Aorta (tissue), 5 donors: ENCODE results near the gene KCNK18. TPM values are rescaled to one million over a fixed set of nuclear protein-coding genes. Genes with fewer than 3 reads are reported as not detected.
"Not testable (repeated sequence)": the region's sequence is repeated elsewhere in the genome, so short reads cannot be mapped to it uniquely, and the experiment has no call there.

Source experiments
- ATAC-seq: fragments of 200-7000 bp; cut with Tn5 transposase; one replicate; pipeline ENCODE4 v1.9.1; 2022; ENCODE audit warnings: moderate library complexity; ENCODE audit not compliant: low FRiP score
- DNase-seq, 2 donors: peaks; one replicate each; pipeline ENCODE4 v3.0.0-alpha.2; 2020
- H3K27ac ChIP-seq, 2 donors: one replicate each; pipeline ENCODE4 v1.5.1; 2013; ENCODE audit warnings: low read length in 2 of 2, mild to moderate bottlenecking in 2 of 2, moderate library complexity in 2 of 2, control low read depth in 1 of 2, inconsistent platforms in 1 of 2, low read depth in 1 of 2
- H3K27me3 ChIP-seq, 2 donors: one replicate each; pipeline ENCODE4 v1.6.1; 2013; ENCODE audit warnings: control low read depth in 1 of 2, low read length in 1 of 2, mild to moderate bottlenecking in 1 of 2, moderate library complexity in 1 of 2; ENCODE audit not compliant: insufficient read depth in 2 of 2, control insufficient read depth in 1 of 2
- H3K36me3 ChIP-seq, 2 donors: one replicate each; pipeline ENCODE4 v1.6.1; 2013; ENCODE audit warnings: control low read depth in 1 of 2, low read length in 1 of 2, mild to moderate bottlenecking in 1 of 2; ENCODE audit not compliant: insufficient read depth in 2 of 2, control insufficient read depth in 1 of 2
- H3K4me1 ChIP-seq, 2 donors: one replicate each; pipeline ENCODE4 v1.6.1; 2013; ENCODE audit warnings: low read length in 2 of 2, control low read depth in 1 of 2, mild to moderate bottlenecking in 1 of 2, moderate library complexity in 1 of 2; ENCODE audit not compliant: insufficient read depth in 2 of 2, control insufficient read depth in 1 of 2
- H3K4me3 ChIP-seq, 2 donors: one replicate each; pipeline ENCODE4 v1.5.1; 2013; ENCODE audit warnings: low read length in 2 of 2, control low read depth in 1 of 2, mild to moderate bottlenecking in 1 of 2
- H3K9me3 ChIP-seq: one replicate; pipeline ENCODE4 v1.6.1; 2013; ENCODE audit warnings: mild to moderate bottlenecking, low read length; ENCODE audit not compliant: control insufficient read depth
- WGBS, 2 donors: extraction: QIAGEN DNeasy Blood & Tissue Kit; methylation state at CpG; one replicate each; pipeline ENCODE4 v1.1.7; 2013; 5-methylcytosine and 5-hydroxymethylcytosine counted together
- intact Hi-C, 2 donors: fragments of 100-400 bp; cut with DNase I; formaldehyde crosslinking; loops; one replicate each; pipeline versions ENCODE4 v1.14.2 to v1.15.0; 2022
- polyA plus RNA-seq, 2 donors: library from polyadenylated mRNA; stranded (reverse); fragments of 200-250 nt; gene quantifications; one replicate each; pipeline ENCODE4 v1.2.3, GENCODE V29; 2013
- total RNA-seq, 2 donors: library from RNA; stranded (reverse); fragmentation: NEBNext Ultra II Directional; extraction: Animal tissue kit (Norgen Biotek cat#: 25700); gene quantifications; one replicate each; pipeline ENCODE4 v1.2.1, GENCODE V29; 2021
- donor health status: healthy with polysubstance abuse.
- donor health status: Bipolar disorder and iron deficiency.
- donor health status: DM: no; HTN: no; CAD: no.
- donor health status: DM: no; HTN: no; CAD: no.
- donor health status: DM: yes; HTN: yes; CAD: no.

Gene KCNK18
- total and polyA plus RNA-seq, 4 donors, result not detected

DNA sequence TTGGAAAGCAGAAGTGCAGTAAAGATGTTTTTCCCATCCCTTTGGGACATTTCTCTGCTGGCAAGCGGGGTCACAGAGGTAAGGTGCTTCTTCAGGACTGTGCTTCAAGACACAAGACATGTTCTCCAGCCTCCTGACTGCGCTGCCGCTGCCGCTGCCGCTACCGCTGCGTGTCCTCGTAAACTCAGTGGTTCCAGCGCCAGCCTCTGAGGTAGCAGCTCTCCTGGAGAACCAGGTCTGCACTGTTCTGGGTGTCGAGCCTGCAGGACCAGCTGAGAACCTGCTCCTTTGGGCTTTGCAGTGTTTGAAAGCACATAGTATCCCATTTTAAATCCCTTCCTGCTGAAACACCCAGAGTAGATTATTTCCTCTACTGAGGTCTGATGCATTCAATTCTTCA lies 13.0 kb upstream of the KCNK18 start:
- H3K27me3 ChIP-seq, result no peaks in the 10 kb centered on the region
- H3K27ac ChIP-seq, result no peak overlapping the region
- 91 to 93% methylated on average over 10 of the region's 10 CpGs for WGBS, 2 donors
- ATAC-seq (no peak), DNase-seq (no peak)
- peaks cover 1% of the 10 kb centered on the region for H3K9me3 ChIP-seq
- H3K36me3 ChIP-seq, result no peaks in the 10 kb centered on the region
- H3K4me3 ChIP-seq, result no peak overlapping the region
- H3K4me1 ChIP-seq, result no peaks in the 10 kb centered on the region
- intact Hi-C loops, result loop anchor here in 1 of 2 donors (5.0 kb wide), 1 partner anchor 497 kb away; no protein-coding TSS in a partner anchor

DNA sequence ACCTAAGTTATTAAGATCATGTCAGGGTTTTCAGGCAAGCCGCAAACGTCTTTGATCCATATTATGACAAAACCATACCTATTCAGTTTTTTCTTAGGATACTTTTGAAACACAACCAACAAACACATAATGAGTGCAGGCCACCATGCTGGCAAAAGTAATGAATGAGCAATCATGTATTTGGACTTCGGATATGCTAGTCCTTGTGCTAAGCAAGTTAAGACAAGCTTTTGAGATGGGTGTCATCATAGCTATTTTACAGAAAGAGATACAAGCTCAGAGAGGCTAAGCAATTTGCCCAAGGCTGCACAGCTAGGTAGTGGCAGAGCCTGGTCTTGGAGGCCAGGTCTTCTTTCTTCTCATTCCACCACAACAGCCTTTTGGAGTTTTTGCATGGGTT lies 12.5 kb upstream of the KCNK18 start:
- no peak overlapping the region for H3K4me3 ChIP-seq
- intact Hi-C loops, result loop anchor here in 1 of 2 donors (5.0 kb wide), 1 partner anchor 498 kb away; no protein-coding TSS in a partner anchor
- no peaks in the 10 kb centered on the region for H3K4me1 ChIP-seq
- DNase-seq, result no peak
- no peak overlapping the region for H3K27ac ChIP-seq
- H3K27me3 ChIP-seq, result no peaks in the 10 kb centered on the region
- H3K36me3 ChIP-seq, result no peaks in the 10 kb centered on the region
- WGBS, 2 donors, result 82 to 84% methylated on average over 3 of the region's 3 CpGs
- H3K9me3 ChIP-seq, result peaks cover 1% of the 10 kb centered on the region
- no peak for ATAC-seq

DNA sequence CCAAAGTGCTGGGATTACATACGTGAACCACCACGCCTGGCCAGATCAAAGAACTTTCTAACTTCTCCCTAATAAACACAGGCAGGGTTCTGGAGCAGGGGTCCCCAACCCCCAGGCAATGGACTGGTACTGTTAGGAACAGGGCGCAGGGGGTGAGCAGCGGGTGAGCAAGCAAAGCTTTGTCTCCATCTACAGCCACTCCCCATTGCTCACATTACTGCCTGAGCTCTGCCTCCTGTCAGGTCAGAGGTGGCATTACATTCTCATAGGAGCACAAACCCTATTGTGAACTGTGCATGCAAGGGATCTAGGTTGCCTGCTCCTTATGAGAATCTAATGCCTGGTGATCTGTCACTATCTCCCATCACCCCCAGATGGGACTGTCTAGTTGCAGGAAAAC lies 11.5 kb upstream of the KCNK18 start:
- H3K36me3 ChIP-seq, ATAC-seq, H3K27me3 ChIP-seq, H3K4me3 ChIP-seq, H3K27ac ChIP-seq, intact Hi-C loops, DNase-seq, H3K4me1 ChIP-seq, H3K9me3 ChIP-seq: not testable (repeated sequence)
- 93% methylated on average over 4 of the region's 4 CpGs for WGBS, 2 donors

DNA sequence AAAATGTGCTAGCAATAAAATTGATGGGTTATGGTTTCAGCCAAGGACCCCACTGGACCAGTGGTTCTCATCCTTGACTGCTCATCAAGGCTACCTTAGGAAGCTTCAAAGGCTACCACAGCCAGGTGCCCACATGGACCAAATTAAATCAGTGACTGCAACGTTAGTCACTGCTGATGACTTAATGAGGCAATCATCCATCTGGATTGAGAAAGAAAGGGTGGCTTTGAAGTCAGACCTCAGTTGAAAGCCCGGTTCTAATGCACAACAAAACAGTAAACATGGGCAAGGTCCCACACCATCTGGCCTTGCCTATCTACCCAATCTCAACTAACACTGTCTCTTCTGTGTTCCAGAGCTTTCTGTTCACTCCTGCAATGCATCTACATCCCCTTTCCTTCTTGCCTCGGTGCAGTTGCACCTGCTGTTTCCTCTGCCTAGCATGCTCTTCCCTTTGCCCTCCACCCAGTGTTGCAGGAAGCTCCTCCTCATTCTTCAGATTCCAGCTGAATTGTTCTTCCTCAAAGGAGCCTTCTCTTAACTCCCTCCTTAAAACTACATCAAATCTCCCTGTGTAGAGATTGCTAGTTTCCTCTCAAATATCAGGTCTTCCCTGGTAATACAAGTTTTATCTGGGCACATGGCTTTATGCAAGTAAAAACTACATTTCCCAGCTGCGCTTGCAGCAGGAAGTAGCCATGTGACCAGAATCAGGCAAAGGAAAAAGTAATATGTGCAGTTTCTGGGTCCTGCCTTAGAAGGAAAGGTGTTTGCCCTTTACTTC lies 10.3 kb upstream of the KCNK18 start:
- no peak overlapping the region for H3K4me3 ChIP-seq
- no peaks in the 10 kb centered on the region for H3K36me3 ChIP-seq
- intact Hi-C loops, result no loop called here
- H3K27me3 ChIP-seq, result no peaks in the 10 kb centered on the region
- H3K9me3 ChIP-seq, result peaks cover 1% of the 10 kb centered on the region
- 67 to 75% methylated on average over 4 of the region's 4 CpGs for WGBS, 2 donors
- H3K27ac ChIP-seq, result no peak overlapping the region
- no peaks in the 10 kb centered on the region for H3K4me1 ChIP-seq
- ATAC-seq (no peak), DNase-seq (no peak)

DNA sequence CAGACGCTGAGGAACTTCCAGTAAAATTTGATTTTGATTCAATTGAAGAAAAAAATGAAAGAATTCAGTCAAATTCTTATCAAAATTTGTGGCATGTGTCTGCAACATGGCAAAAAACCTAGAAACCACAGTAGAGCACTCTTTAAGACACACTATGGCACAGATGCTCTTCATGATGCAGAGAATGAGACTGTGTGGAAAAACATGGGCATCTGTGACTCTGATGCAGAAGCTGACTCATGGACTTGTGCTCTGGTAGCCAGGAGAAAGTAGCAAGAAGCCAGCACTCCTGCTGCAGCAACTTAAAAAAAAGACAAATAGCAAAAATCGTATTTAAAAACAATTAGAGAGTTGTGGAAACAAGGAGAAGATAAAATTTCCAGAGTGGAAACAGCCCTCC lies 8.9 kb upstream of the KCNK18 start:
- H3K27ac ChIP-seq, result no peak overlapping the region

DNA sequence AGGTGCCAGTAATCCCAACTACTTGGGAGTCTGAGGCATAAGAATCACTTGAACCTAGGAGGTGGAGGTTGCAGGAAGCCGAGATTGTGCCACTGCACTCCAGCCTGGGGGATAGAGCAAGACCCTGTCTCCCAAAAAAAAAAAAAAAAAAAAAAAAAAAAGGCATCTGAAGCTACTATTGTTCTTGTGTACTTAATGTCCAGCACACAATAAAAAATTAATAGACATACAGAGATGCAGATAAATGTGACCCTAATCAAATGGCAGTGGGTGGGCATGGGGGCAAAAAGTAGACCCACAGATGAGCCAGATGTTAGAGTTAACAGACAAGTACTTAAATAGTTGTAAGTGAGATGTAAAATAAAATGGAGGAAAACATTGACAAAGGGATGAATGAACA lies 7.7 kb upstream of the KCNK18 start:
- H3K4me1 ChIP-seq, result no peaks in the 10 kb centered on the region
- no peak overlapping the region for H3K4me3 ChIP-seq
- H3K27ac ChIP-seq, result no peak overlapping the region
- WGBS, 2 donors, result 64 to 65% methylated on average over 1 of the region's 1 CpG
- H3K36me3 ChIP-seq, result no peaks in the 10 kb centered on the region
- H3K27me3 ChIP-seq, result no peaks in the 10 kb centered on the region
- H3K9me3 ChIP-seq, result peaks cover 1% of the 10 kb centered on the region
- intact Hi-C loops, result no loop called here
- ATAC-seq (no peak), DNase-seq (no peak)

More for the DNA sequence above, 8.9 kb upstream of the KCNK18 start:
- H3K4me1 ChIP-seq, result no peaks in the 10 kb centered on the region
- H3K9me3 ChIP-seq, result peaks cover 1% of the 10 kb centered on the region
- intact Hi-C loops, result no loop called here
- H3K36me3 ChIP-seq, result no peaks in the 10 kb centered on the region
- no peak for ATAC-seq
- H3K27me3 ChIP-seq, result no peaks in the 10 kb centered on the region
- WGBS, 2 donors, result 53 to 69% methylated on average over 2 of the region's 2 CpGs
- H3K4me3 ChIP-seq, result no peak overlapping the region
- no peak for DNase-seq

DNA sequence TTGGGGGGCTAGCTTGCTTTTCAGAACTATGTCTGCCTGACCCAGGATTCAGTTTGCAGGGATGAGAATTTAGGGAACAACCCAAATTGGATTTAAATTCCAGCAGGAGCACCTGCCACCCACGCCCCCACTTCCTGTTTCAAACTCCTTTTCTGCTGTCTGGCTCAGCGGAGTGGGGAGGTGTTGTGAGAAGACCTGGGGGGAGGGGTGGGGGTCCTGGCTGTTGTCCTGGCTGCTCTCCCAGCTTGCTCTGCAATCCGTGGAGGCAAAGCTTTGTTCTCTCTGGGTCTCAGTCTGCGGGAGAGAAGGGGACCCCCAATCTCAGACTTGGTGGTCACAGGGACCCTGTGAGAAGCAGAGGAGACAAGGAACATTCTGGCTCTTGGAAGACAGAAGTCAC lies 799 bp downstream of the KCNK18 start:
- no peak overlapping the region for H3K27ac ChIP-seq
- ATAC-seq, result no peak
- no peaks in the 10 kb centered on the region for H3K27me3 ChIP-seq
- intact Hi-C loops, result no loop called here
- WGBS, 2 donors, result 29 to 30% methylated on average over 4 of the region's 4 CpGs
- H3K4me3 ChIP-seq, result no peak overlapping the region
- DNase-seq, result no peak
- no peaks in the 10 kb centered on the region for H3K4me1 ChIP-seq
- no peaks in the 10 kb centered on the region for H3K9me3 ChIP-seq
- no peaks in the 10 kb centered on the region for H3K36me3 ChIP-seq

DNA sequence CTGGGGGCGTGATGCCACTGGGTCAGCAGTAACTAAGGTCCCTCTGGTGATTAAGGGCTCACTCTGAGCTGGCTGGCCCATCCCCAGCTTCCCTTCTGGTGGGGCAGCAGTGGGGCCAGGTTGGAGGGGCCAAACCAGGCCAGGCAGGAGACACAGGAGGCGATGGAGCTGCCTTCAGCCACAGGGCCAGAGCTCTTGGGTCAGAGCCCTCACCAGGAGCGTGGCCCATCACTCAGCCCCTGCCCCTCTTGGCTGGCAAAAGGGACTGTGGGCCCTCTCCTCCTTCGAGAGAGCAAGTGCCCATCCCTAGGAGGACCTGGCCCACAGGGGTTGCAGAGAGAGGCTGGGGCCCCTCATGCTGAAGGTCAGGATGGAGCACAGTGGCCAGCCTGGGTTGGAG lies 4.5 kb downstream of the KCNK18 start:
- Histone ChIP-seq H3K27me3 (no peaks in the 10 kb centered on the region), H3K27ac (no peak overlapping the region), H3K4me3 (no peak overlapping the region), H3K4me1 (no peaks in the 10 kb centered on the region), H3K9me3 (peaks cover 2% of the 10 kb centered on the region), H3K36me3 (no peaks in the 10 kb centered on the region)
- WGBS, 2 donors, result 63 to 73% methylated on average over 4 of the region's 4 CpGs
- intact Hi-C loops, result no loop called here
- no peak for ATAC-seq
- DNase-seq, result no peak

DNA sequence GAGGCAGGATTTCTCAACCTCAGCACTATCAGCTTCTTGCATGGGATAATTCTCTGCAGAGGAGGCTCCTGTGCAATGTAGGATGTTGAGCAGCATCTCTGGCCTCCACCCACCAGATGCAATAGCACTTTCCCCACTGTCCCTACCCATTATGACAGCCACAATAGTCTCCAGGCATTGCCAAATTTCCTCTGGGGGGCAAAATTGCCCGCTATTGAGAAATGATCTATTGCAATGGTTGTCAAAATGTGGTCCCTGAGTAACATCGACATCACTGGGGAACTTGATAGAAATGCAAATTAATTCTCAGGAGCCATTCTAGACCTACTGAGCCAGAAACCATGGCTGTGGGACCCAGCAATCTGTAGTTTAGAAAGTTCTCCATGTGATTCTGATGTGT lies 7.0 kb downstream of the KCNK18 start:
- H3K27me3 ChIP-seq, result no peaks in the 10 kb centered on the region
- no peak overlapping the region for H3K27ac ChIP-seq
- H3K36me3 ChIP-seq, result no peaks in the 10 kb centered on the region
- WGBS, 2 donors, result 34 to 51% methylated on average over 2 of the region's 2 CpGs
- H3K4me1 ChIP-seq, result no peaks in the 10 kb centered on the region
- ATAC-seq (no peak), DNase-seq (no peak)
- intact Hi-C loops, result no loop called here
- no peak overlapping the region for H3K4me3 ChIP-seq
- H3K9me3 ChIP-seq, result peaks cover 2% of the 10 kb centered on the region
